ENCODE data around the gene SALL3.
"Not testable (repeated sequence)": the region's sequence is repeated elsewhere in the genome, so short reads cannot be mapped to it uniquely, and the experiment has no call there.

The SALL3 gene

DNA sequence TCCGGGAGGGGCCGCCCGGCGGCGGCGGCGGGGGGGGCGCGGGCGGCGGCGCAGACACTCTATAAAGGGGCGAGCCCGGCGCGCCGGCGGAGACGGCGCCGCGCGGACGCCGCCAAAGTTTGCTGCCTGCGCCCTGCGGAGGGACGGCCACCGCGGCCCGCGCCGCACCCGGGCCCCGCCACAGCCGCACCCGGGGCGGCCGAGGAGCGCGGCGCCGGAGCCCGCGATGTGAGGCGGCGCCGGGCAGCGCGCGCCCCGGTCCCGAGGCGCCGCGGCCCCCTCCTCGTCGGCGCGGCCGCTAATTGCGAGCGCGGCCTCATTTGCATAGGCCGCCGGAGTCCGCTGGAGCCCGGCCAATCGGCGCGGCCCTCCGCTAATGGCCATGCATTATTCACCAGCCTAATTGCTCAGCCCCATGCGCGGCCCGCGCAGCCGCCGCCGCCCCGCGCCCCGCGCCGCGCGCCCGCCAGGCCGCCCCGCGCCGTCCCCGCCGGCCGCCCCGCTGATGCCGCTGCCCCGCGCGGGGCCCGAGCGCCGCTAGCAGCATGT, at the start of gene SALL3:
Gene SALL3 (plus strand): TSS at position 89 of the 549 bp plus-strand sequence. CDS start 457 bp downstream, at position 546.
- in situ Hi-C loops (cut with HindIII; ENCODE audit: low sequenced_read_pairs): no loop called here

DNA sequence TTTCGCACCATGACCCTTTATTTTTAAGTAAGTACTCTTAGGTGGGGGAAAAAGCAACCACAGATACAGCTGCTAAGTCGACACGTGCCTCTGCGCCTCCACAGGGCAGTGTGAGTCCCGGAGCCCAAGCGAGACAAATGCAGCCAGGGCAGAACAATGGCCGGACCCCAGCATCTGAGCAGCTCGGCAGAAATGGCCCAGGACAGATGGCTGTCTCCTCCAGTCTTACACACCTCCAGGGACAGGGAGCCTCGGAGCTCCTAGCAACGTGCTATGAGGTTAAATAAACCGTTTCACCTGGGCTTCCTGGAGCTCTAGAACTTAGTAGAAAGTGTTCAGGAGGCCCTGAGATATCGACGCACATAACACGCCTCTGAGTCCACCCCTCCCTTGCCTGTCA, 47.3 kb upstream of the SALL3 start:
- in situ Hi-C loops (cut with HindIII; ENCODE audit: low sequenced_read_pairs): no loop called here

DNA sequence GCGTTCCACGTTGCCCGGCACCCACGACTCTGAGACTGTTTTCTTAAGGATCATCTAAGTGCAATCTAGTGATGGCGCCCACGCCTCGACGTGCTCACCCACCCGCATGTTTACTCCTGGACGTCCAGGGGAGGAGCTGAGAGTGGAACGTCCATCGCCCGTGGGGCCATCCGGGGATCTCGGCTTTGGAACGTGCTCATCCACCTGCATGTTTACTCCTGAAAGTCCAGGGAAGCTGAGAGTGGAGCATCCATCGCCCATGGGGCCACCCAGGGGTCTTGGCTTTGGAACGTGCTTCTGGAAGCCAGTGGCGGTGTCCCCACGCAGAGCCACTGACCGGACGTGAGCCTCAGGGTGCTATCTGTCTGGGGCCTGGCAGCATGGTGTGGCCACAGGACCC, 45.6 kb upstream of the SALL3 start:
- in situ Hi-C loops (cut with HindIII; ENCODE audit: low sequenced_read_pairs): no loop called here

DNA sequence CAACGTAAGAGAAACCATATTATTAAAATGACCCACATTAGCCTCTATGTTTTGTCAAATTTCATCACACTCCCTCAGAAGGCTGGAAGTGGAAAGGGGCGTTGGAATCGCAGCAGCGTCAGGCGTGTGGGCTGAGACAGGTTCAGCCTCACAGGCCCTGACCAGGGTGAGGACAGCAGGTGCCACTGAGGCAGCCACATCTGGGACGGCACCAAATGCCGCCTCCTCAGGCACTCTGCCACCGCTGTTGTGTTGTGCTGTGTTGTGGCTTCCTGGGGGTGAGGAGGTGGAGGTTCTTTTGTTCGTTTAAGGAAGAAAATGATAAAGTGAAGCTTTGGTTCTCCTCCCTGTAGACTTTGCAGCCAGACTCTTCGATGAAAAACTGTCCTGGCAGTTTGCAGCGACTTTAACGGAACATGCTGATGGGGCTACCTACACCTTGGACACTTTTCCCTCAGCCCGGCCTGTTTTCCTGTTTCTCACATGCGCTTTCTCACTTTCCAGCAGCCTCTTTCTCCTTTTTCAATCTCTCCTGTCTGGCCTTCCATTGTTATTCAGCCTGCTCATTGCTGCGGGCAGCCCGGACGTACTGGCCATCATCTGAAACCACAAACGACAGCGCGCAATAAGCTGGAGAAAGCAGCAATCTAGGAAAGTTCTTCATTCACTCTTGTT, 44.9 kb upstream of the SALL3 start:
- in situ Hi-C loops (cut with HindIII; ENCODE audit: low sequenced_read_pairs): no loop called here

DNA sequence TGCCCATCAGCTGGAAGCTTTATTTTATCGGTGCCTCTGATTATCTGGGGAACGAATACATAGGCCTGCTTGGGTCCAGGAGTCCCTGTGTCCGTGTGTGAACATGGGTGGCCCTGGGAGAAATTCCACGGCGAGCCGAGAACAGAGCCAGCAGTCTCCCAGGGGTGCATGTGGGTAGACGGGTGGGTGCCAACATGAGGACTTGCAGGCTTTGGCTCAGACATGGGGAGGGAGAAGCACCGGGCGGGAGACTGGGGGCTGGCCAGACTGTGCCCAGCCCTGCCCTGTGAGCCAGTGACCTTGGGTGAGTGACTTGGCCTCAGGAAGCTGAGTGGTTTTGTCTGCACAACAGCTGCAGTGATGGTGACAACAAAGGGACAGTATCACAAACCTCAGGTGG, 44.2 kb upstream of the SALL3 start:
- in situ Hi-C loops (cut with HindIII; ENCODE audit: low sequenced_read_pairs): no loop called here

DNA sequence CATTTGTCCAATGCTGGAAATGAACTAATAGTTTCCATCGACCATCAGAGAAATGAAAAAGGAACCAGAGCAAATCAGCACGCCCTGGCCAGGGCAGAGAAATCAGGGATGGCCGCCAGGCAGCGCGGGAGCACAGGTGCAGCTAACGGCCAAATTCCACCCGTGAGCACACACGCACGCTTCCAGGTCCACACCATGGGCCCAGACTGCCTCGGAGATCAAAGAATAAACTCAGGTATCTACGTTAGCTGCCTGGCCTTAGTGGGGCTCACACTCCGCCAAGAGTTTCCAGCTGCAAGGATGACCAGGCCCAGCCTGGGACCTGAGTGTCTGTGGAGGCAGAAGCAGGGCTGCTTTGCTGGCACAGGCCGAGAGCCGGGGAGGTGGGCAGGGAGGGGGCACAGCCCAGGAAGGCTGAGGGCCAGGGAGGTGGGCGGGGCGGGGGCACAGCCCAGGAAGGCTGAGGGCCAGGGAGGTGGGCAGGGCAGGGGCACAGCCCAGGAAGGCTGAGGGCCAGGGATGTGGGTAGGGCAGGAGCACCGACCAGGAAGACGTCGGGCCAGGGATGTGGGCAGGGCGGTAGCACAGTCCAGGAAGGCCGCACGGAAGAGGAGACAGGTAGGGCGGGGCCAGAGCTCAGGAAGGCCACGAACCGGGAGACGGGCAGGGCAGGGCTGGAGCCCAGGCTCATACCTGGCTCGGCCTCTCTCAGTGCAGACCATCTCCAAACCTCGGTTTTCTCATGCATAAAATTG, 43.2 kb upstream of the SALL3 start:
- in situ Hi-C loops (cut with HindIII; ENCODE audit: low sequenced_read_pairs): no loop called here

DNA sequence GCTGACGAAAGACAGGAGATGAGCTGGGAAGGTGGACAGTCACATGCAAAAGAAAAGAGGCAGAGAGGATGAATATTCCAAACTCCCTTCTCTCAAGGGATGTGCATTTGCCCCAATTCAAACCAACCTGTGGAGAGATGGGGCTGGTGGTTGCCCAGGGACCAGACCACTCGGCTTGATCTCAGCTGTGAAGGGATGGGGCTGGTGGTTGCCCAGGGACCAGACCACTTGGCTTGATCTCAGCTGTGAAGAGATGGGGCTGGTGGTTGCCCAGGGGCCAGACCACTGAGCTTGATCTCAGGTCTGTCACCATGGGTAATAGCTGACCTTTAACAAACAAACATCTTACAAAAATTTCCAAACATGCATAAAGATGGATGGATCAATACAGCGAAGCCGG, 42.5 kb upstream of the SALL3 start:
- in situ Hi-C loops (cut with HindIII; ENCODE audit: low sequenced_read_pairs): no loop called here

DNA sequence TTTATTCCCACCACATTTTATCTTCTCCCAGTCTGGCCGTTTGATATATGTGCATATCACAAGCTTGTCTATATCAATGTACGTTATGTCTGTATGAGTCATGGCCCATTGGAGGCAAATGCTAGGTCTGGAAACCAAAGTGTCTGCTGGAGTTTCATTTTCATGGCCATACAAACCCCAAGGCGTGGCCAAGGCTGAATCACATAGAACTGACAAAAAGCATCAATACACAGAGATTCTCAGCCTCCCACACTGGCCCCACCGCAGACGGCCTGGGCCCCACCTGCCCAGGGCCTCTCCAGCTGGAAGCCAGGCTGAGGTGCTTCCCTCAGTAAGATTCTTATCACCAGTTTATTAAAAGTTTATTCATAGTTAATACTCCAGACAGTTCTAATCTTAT, 40.5 kb upstream of the SALL3 start:
- in situ Hi-C loops (cut with HindIII; ENCODE audit: low sequenced_read_pairs): no loop called here

DNA sequence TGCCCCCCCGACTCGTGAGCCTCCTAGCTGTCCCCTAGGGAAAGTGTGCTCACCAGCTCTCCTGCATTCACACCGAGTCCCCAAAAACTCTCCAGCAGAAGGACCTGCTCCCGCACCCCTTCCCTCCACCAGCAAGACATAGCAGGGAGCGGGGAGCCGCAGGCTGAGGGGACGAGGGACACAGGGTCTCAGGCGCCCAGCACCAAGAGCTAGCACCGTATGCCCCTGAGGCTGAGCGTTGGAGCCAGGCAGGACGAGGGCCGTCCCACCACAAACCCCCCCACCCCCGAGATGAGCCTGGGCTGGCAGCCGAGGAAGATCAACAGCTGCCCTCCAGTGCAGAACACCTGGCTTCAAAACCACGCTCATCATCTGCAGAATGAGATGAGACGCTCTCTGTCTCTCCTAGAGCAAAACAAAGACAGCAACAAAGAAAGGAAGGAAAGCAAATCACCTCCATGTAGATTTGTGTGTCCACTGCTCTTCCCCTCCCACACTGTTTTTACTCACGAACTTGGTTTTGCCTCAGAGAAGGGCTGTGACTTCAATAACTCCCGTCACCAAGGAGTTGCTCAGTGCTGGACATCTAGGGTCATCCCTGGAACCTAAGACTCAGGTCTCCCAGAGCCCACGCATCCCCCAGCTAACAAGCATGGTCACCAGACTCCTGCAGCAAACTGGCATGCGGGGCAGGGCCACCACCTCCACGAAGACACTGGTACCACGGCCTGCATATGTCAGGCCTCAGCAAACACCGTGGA, 39.7 kb upstream of the SALL3 start:
- in situ Hi-C loops (cut with HindIII; ENCODE audit: low sequenced_read_pairs): no loop called here

DNA sequence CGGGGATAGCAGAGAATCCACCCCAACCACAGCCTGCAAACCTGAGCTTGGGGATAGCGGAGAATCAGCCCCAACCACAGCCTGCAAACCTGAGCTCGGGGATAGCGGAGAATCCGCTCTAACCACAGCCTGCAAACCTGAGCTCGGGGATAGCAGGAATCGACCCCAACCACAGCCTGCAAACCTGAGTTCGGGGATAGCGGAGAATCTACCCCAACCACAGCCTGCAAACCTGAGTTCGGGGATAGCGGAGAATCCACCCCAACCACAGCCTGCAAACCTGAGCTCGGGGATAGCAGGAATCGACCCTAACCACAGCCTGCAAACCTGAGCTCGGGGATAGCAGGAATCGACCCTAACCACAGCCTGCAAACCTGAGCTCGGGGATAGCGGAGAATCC, 37.4 kb upstream of the SALL3 start:
- in situ Hi-C loops (cut with HindIII; ENCODE audit: low sequenced_read_pairs): not testable (repeated sequence)

DNA sequence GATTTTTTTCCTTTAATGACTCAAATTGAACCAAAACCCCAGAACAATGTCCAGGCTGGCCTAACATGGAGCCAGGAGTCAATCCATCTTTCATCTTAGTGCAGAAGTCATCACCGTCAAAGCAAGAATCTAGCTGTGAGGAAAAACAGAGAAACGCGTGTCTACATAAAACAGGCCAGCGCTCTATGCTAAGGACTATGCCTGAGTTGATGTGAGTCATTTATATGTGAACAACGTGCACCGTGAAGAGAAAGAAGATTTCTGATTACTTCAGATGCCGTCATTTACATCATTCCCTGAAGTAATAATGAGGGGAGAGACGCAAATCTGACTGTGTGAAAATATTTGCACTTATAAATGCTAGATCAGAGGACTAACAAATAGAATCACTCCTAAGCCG, 34.0 kb upstream of the SALL3 start:
- in situ Hi-C loops (cut with HindIII; ENCODE audit: low sequenced_read_pairs): no loop called here

DNA sequence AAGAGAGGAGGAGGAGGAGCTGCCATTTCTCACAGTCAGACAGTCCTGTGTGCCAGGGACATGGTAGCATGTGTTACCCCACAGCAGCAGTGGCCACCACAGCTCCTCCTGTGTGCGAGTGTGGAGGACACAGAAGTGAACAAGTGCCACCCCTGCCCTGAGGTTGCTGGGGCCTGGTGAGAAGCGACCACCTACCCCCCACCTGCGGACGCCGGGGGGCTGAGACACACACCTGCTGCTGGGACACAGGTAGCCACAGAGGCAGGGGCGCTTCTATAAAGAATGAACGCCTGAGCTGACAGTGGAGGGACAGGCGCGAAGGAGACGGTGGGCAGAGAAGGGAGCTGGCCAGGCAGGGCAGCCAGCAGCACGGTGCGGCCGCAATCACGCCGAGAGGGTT, 32.3 kb upstream of the SALL3 start:
- in situ Hi-C loops (cut with HindIII; ENCODE audit: low sequenced_read_pairs): no loop called here

DNA sequence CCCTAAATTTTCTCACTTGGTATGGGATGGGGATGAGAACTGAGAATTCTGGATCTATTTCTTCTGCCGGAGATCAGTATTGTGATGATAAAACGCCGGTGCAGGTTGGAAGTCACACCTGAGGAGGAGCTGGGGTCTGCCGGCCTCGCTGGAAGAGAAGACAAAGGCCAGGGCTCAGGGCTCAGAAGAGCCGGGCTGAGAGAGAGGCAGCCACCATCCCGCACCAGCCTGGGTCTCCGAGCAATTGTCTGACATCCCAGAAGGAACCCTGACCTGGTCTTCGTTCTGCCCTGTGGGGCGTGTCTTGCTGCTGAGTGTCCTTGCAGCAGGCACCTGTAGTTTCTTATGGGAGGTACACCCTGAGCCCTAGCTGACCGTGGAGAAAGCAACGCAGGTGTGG, 31.4 kb upstream of the SALL3 start:
- in situ Hi-C loops (cut with HindIII; ENCODE audit: low sequenced_read_pairs): no loop called here

DNA sequence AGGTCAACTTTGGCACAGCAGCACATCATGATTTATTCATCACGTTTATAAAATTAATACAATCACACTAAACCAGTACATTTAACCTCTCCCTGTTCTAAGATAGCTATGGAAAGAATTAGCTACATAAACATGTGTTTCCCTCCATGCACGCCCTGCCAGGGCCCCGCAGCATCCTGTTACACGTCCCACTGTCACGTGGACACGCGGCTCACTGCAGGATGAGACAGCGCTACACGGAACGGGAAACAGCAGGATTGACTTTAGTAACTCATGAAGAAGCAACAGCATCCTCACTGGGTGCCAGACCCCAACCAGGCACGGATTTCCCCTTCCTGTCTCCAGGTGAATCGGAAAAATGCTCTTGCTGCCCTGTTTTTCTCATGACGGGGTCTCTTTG, 30.9 kb upstream of the SALL3 start:
- in situ Hi-C loops (cut with HindIII; ENCODE audit: low sequenced_read_pairs): no loop called here

DNA sequence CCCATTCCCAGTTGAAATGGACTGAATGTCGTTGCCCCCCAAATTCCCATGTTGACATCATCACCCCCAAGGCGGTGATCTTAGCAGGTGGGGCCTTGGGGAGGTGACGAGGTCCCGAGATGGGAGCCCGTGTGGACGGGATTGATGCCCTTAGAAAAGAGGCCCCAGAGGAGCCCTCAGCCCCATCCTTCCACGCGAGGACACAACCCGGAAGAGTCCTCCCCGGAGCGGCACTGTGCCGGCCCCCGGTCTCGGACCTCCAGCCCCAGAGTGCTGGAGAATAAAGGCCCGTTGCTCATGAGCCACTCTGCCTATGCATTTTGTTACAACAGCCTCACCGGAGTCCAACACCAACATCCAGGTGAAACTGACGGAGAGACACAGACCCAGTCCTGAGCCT, 30.4 kb upstream of the SALL3 start:
- in situ Hi-C loops (cut with HindIII; ENCODE audit: low sequenced_read_pairs): no loop called here

DNA sequence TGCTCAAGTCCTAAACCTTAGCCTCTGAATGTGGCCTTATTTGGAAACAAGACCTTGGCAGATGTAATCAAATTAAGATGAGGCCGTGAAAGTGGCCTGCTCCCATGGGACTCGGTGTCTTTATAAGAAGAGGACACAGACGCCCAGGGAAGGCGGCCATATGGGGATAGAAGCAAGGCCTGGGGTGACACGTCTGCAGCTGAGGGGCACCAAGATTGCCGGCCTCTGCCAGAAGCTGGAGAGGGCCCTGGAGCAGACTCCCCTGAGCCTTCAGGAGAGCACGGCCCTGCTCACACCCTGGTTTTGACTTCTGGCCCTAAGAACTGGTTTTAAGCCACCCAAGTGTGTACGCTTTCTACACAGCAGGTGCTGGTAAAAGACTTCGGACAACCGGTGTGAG, 29.2 kb upstream of the SALL3 start:
- in situ Hi-C loops (cut with HindIII; ENCODE audit: low sequenced_read_pairs): no loop called here

DNA sequence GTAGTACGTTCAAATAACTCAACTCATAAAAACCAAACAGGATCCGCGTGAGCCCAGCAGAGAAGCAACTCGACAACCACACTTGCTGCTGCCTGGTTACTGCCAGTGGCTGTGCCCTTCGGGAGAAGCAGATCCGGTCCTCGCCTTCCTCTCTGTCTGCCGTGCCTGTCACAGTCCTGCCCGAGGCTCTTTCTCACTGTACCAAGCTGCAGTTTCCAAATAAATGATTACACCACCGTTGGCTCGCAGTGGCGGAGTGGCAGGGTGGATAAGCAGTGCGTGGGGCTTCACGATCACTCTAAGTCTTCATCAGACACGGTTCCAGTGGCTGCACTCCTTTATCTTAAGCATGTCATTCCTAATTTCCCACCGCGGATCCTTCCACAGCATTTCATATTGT, 26.1 kb upstream of the SALL3 start:
- in situ Hi-C loops (cut with HindIII; ENCODE audit: low sequenced_read_pairs): no loop called here

DNA sequence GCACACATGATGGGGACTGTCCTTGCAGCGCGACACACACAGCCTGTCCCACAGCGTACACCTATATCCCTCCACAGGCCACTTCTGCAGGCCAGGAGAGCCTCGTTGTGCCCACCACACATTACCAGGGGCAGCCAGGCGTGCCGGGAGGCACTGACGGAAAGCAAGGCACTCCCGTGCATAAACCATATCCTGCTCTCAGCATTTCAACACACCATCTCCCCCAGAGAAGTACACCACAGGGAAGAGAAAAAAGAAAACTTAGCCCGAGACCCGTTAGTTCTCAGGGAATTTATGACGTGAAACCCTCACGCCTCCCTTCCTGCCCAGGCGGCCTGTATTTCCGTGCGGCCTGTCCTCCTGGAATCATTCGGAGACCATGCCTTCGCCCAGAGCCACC, 24.6 kb upstream of the SALL3 start:
- in situ Hi-C loops (cut with HindIII; ENCODE audit: low sequenced_read_pairs): no loop called here

DNA sequence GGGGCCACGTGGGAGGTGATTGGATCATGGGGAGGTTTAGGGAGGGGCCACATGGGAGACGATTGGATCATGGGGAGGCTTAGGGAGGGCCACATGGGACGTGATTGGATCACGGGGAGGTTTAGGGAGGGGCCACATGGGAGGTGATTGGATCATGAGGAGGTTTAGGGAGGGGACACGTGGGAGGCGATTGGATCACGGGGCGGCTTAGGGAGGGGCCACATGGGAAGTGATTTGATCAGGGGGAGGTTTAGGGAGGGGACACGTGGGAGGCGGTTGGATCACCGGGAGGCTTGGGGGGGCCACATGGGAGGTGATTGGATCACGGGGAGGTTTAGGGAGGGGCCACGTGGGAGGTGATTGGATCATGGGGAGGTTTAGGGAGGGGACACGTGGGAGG, 22.5 kb upstream of the SALL3 start:
- in situ Hi-C loops (cut with HindIII; ENCODE audit: low sequenced_read_pairs): no loop called here

DNA sequence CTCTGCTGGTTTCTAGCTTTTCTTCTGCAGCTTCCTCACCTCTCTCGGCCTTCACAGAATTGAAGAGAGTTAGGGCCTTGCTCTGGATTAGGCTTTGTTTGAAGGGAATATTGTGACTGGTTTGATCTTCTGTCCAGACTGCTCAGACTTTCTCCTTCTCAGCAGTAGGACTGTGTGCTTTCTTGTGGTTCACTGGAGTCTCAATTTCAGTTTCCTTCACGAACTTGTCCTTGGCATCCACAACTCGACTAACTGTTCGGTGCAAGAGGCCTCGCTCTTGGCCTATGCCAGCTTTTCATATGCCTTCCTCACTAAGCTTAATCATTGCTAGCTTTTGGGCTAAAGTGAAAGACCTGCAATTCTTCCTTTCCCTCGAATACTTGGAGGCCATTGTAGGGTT, 18.9 kb upstream of the SALL3 start:
- in situ Hi-C loops (cut with HindIII; ENCODE audit: low sequenced_read_pairs): no loop called here

DNA sequence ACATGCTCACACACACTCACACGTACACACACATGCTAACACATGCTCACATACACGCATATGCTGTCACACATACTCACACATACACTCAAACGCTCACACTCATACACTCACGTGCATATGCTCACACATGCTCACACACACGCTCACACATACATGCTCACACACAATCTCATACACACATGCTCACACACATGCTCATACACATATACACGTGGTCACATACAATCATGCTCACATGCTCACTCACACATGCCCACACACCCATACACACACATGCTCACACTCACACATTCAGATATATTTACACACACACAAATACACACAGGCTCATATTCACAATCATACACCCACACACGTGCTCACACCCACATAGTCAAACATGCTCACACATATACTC, 17.5 kb upstream of the SALL3 start:
- in situ Hi-C loops (cut with HindIII; ENCODE audit: low sequenced_read_pairs): no loop called here

DNA sequence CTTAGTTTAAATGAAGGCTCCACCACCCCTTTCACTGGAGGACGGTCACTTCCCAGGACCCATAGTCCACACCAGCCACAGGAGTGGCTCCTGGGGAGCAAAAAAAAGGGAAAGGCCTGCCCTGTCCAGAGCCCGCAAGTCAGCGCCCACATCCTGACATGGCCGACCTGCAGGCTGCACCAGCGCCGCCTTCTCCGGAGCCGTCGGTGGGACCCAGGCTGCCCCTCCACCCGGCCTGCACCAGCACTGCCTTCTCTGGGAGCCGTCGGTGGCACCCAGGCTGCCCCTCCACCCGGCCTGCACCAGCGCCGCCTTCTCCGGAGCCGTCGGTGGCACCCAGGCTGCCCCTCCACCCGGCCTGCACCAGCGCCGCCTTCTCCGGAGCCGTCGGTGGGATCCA, 14.9 kb upstream of the SALL3 start:
- in situ Hi-C loops (cut with HindIII; ENCODE audit: low sequenced_read_pairs): not testable (repeated sequence)
